Sigmoid colon (tissue), 4 donors: ENCODE measurements around the gene RAPGEF5.

Experiments used
- POLR2A ChIP-seq, 2 donors: fragments of 450-650 bp; IDR thresholded peaks; one replicate each; pipeline ENCODE4 v1.6.1; 2016; ENCODE audit warnings: antibody characterized with exemption in 2 of 2, mild to moderate bottlenecking in 2 of 2, moderate library complexity in 2 of 2
- POLR2AphosphoS5 ChIP-seq, 4 donors: sonication (generic); formaldehyde crosslinking; IDR thresholded peaks; one replicate each; pipeline ENCODE4 v1.6.1; 2017; ENCODE audit warnings: antibody characterized with exemption in 4 of 4
- TF ChIP-seq, protein P1 (sequence below), 4 experiments: fragments of 450-650 bp in 3 of 4; fragments of 200-600 bp in 1 of 4; IDR thresholded peaks; one replicate each; pipeline ENCODE4 v1.5.1; 2016 to 2019; ENCODE audit warnings: antibody characterized with exemption in 4 of 4, mild to moderate bottlenecking in 3 of 4, moderate library complexity in 2 of 4

DNA sequence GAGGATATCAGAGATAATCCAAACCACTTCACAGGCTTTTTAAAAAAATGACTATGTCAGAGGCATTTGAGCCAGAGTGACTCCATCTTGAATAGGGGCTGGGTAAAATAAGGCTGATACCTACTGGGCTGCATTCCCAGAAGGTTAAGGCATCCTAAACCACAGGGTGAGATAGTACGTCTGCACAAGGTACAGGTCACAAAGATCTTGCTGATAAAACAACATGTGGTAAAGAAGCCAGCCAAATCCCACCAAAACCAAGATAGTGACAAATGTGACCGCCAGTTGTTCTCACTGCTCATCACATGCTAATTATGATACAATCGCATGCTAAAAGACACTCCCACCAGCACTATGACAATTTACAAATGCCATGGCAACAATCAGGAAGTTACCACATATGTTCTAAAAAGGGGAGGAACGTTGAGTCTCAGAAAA is 177.5 kb downstream of the RAPGEF5 start:
- TF ChIP-seq, protein P1, sequence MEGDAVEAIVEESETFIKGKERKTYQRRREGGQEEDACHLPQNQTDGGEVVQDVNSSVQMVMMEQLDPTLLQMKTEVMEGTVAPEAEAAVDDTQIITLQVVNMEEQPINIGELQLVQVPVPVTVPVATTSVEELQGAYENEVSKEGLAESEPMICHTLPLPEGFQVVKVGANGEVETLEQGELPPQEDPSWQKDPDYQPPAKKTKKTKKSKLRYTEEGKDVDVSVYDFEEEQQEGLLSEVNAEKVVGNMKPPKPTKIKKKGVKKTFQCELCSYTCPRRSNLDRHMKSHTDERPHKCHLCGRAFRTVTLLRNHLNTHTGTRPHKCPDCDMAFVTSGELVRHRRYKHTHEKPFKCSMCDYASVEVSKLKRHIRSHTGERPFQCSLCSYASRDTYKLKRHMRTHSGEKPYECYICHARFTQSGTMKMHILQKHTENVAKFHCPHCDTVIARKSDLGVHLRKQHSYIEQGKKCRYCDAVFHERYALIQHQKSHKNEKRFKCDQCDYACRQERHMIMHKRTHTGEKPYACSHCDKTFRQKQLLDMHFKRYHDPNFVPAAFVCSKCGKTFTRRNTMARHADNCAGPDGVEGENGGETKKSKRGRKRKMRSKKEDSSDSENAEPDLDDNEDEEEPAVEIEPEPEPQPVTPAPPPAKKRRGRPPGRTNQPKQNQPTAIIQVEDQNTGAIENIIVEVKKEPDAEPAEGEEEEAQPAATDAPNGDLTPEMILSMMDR (IDR thresholded peaks at IDR 0.05) = no peak
- no peak for TF ChIP-seq POLR2A (IDR thresholded peaks at IDR 0.05)
- TF ChIP-seq POLR2AphosphoS5 (IDR thresholded peaks at IDR 0.05) = no peak
